Epithelial cell of proximal tubule (primary cell): Measurements from ENCODE around the gene METAP2. TPM values are rescaled to one million over a fixed set of nuclear protein-coding genes. Genes with fewer than 3 reads are reported as not detected.

Experiments
- DNase-seq: peaks from one replicate; pipeline ENCODE4 v3.0.0-alpha.2; 2011; ENCODE audit warnings: low read depth
- H3K4me3 ChIP-seq: 2 replicates; pipeline ENCODE4 v1.5.1; 2011; ENCODE audit warnings: low read depth, mild to moderate bottlenecking, low read length
- total RNA-seq: library from RNA; depleted of rRNA; stranded (reverse); fragments of >200 nt; gene quantifications from 2 replicates; pipeline ENCODE4 v1.2.3, GENCODE V29; 2015
- TF ChIP-seq, protein P1 (sequence below): conservative IDR thresholded peaks from 2 replicates; pipeline ENCODE4 v1.5.1; 2012; ENCODE audit warnings: low read depth, mild to moderate bottlenecking, low read length

The METAP2 gene
- total RNA-seq, 1 donor from 2014 or later = 82.2 TPM

DNA sequence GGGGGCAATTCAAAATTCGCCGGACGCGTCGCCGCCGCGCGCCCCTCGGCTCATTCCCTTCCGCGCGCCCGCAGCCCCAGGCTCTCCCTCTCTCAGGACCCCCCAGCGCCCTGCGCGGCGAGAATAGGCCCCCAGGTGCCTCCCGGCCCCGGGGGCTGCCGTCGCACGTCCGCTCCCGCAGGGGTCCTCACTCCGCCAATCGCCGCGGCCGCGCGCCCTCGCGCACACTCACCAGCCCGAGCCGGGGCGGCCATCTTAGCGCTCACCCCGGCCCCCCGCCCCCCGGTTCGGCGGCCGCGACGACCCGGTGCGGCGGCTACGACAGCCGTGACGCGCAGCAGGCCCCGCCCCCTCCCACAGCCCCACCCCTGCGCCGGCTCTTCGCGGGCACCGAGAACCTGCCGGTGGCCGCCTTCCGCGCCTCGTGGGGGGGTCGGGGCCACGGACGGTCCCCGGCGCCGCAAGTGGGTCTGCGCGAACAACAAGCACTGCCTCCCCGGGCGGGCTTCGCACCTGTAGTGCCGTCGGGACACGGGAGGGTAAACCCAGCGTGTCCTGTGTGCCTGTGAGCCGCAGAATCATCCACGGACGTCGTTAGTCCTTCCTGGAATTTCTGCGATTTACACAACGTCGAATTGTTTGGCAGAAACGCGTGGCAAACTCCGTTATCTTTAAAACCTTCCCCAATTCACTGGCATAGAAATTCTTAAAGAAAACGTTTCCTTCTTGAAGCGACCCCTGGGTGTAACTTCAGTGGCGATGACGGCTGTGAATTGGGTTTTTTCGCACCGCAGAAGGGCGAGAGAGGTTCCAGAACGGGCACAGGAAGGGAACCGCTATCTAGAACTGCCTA is 74.8 kb downstream of the METAP2 start:
- peak overlapping the region; percentile 65 for H3K4me3 ChIP-seq
- TF ChIP-seq, protein P1, sequence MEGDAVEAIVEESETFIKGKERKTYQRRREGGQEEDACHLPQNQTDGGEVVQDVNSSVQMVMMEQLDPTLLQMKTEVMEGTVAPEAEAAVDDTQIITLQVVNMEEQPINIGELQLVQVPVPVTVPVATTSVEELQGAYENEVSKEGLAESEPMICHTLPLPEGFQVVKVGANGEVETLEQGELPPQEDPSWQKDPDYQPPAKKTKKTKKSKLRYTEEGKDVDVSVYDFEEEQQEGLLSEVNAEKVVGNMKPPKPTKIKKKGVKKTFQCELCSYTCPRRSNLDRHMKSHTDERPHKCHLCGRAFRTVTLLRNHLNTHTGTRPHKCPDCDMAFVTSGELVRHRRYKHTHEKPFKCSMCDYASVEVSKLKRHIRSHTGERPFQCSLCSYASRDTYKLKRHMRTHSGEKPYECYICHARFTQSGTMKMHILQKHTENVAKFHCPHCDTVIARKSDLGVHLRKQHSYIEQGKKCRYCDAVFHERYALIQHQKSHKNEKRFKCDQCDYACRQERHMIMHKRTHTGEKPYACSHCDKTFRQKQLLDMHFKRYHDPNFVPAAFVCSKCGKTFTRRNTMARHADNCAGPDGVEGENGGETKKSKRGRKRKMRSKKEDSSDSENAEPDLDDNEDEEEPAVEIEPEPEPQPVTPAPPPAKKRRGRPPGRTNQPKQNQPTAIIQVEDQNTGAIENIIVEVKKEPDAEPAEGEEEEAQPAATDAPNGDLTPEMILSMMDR = no peak
- no peak for DNase-seq

DNA sequence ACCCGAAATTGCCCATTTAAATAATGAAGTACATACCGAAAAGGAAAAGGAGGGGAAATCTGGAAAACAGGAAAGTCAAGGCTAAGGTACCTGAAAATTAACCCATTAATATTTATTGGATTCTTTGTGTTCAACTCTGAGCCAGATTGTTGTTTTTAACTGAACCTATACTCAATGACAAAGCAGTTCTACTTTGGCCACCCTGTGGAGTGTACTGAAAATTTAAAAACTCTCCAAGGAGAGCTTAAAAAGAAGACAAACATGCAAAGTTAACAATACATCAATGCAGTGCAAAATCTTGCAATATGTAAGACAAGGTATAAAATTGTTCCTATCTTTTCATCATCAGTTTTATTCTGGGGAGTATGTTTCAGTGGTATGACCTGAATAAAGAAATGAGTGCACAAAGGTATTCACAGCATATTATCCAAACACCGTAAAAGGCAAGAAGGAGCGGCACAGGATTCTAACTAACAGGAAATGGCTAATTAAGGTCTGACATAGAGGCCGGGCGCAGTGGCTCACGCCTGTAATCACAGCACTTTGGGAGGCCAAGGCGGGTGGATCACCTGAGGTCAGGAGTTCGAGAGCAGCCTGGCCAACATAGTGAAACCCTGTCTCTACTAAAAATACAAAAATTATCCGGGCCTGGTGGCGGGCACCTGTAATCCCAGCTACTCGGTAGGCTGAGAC is 75.6 kb downstream of the METAP2 start:
- no peak overlapping the region for H3K4me3 ChIP-seq
- no peak for DNase-seq
- TF ChIP-seq, protein P1 = no peak

DNA sequence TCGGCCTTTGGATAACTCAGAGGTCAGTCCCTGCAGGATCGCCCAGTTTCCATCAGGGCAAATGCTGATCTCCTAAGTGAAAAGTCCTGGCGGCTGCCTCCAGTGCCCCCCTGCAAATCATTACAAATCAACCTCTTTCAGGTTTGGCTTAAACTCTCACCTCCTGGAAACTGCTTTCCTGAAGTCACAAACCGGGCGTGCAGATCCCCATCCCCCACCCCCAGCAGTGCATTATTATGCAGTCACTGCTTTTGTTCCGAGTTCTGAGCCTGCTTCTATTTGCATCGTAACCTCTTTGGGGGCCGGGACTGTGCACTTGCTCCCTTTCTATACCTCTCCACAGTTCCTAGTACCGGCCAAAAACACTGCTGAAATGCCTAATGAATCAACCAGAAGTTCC is 77.4 kb downstream of the METAP2 start, which contains the start of gene USP44:
TSS of gene USP44 (minus strand) at position 172 of the 400 bp plus-strand sequence. CDS start 17,220 bp downstream, outside the sequence.
- H3K4me3 ChIP-seq = no peak within 1 kb of the TSS
- TF ChIP-seq, protein P1 = no peak
- DNase-seq = no peak

DNA sequence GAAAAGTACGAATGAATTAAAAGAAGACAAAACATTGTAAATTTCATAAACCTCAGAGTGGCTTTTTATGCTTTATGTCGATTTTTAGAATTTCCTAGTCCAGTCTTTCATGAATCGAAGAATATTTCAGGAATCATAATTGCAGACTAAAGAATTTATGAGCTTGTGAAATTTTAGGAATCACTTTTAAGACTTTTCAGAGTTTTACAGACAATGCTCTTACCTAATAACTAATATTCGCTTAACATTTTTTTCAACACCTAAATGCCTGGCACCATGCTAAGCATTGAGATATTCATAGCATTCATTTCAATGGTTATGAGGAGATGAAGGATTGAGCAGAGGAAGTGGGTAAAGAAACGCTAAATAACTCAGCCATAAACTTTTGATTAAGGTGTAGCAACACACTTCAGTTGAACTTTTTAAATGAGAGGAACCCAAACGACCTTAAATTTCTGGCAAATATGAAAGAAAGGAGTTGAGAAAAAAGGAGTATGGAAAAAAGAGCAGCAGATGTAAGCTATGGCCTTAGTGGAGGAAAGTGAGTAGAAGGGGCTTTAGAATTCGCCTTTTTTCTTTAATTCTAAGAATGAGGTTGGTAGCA is 78.1 kb downstream of the METAP2 start:
- no peak overlapping the region for H3K4me3 ChIP-seq
- no peak for DNase-seq
- TF ChIP-seq, protein P1 = no peak

DNA sequence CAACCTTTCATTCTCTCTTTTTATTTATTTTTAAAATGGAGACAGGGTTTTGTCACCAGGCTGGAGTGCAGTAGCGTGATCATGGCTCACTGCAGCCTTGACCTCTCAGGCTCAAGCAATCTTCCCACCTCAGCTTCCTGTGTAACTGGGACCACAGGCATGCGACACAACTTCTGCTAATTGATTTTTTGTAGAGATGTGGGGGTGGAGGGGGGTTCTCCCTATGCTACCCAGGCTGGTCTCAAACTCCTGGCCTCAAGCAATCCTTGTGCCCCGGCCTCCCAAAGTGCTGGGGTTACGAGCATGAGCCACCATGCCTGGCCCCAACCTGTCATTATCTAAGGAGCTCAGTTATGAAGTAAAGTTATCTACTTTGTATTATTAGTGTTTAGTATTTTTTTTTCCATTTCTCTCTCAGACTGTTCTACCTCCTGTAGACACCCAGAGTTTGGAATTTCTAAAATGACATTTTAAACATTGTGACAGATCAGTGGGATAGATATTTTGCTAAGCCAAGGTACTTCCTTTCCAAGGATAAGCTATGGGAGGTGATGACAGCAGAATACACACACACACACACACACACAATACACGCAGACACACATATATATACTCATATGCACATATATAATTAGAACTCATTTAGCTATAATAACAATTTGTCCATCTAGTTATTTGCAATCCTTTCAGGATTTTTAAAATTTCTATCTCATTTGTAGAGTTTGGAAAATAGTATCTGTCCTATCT is 79.4 kb downstream of the METAP2 start:
- no peak for DNase-seq
- TF ChIP-seq, protein P1 = no peak
- no peak overlapping the region for H3K4me3 ChIP-seq

DNA sequence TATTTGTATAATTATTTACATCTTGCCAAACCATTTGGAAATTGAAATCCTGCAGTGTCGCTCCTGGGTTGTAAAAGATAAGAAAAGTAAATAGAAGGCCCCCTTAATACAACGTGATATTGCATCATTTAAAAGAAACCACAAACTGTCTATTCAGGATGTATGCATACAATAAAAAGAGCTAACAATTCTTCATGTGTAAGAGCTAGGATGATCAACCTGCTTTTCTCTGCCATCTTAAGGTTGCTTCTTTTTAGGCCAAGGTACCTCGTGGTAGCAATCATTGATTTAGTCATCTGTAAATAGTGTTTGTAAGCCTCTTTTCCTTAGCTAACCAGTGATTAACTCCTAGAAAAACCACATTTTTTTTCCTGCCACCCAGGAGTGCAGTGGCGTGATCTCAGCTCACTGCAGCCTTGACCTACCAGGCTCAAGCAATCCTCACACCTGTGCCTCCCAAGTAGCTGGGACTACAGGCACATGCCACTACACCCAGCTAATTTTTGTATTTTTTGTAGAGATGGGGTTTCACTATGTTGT is 80.7 kb downstream of the METAP2 start:
- no peak overlapping the region for H3K4me3 ChIP-seq
- TF ChIP-seq, protein P1 = no peak
- DNase-seq = no peak
